ENCODE data around the gene PDE2A. TPM values are rescaled to one million over a fixed set of nuclear protein-coding genes. Genes with fewer than 3 reads are reported as not detected.

Gene PDE2A
- total RNA-seq, 2 experiments from 2014 or later = 0.26 to 0.37 TPM

GRCh38 chr11:72579816-72580641 is 94.2 kb downstream of the PDE2A start:
- POLR2A ChIA-PET = no interaction called here
- peaks cover 10% of the 10 kb centered on the region for H3K27me3 Mint-ChIP-seq (ENCODE audit: low read depth)
- H3K9me3 Mint-ChIP-seq (ENCODE audit: insufficient read depth) = no peaks in the 10 kb centered on the region
- H3K36me3 Mint-ChIP-seq (ENCODE audit: low read depth) = no peaks in the 10 kb centered on the region
- no peak overlapping the region for H3K27ac Mint-ChIP-seq
- ATAC-seq (no peak), DNase-seq (no peak)
- no peak overlapping the region for H3K4me3 Mint-ChIP-seq
- CTCF ChIA-PET = interaction anchor here (2.7 kb wide), 1 partner anchor 108 kb away, joined by 8 read pairs; no protein-coding TSS in a partner anchor
- H3K4me1 Mint-ChIP-seq (ENCODE audit: low read depth) = peaks cover 10% of the 10 kb centered on the region

- peaks cover 6% of the 10 kb centered on the region for H3K4me1 Mint-ChIP-seq (ENCODE audit: low read depth)
- DNase-seq = no peak
- H3K4me3 Mint-ChIP-seq = no peak overlapping the region
- POLR2A ChIA-PET = no interaction called here
- H3K27ac Mint-ChIP-seq = no peak overlapping the region
- peaks cover 9% of the 10 kb centered on the region for H3K27me3 Mint-ChIP-seq (ENCODE audit: low read depth)
- ATAC-seq = no peak
- H3K36me3 Mint-ChIP-seq (ENCODE audit: low read depth) = no peaks in the 10 kb centered on the region
- CTCF ChIA-PET = interaction anchor here (1.3 to 2.7 kb wide), 3 partner anchors 10 to 107 kb away, joined by 3 to 8 read pairs (median 4); no protein-coding TSS in a partner anchor
- no peaks in the 10 kb centered on the region for H3K9me3 Mint-ChIP-seq (ENCODE audit: insufficient read depth)
Observed at GRCh38 chr11:72578991-72579815, 95.0 kb downstream of the PDE2A start.

- DNase-seq (no peak), ATAC-seq (no peak)
- H3K27me3 Mint-ChIP-seq (ENCODE audit: low read depth) = peaks cover 11% of the 10 kb centered on the region
- H3K27ac Mint-ChIP-seq = no peak overlapping the region
- H3K4me3 Mint-ChIP-seq = no peak overlapping the region
- H3K9me3 Mint-ChIP-seq (ENCODE audit: insufficient read depth) = no peaks in the 10 kb centered on the region
- ChIA-PET CTCF (interaction anchor here (1.1 to 2.7 kb wide), 4 partner anchors 11 to 107 kb away, joined by 3 to 8 read pairs (median 4); no protein-coding TSS in a partner anchor), POLR2A (no interaction called here)
- H3K36me3 Mint-ChIP-seq (ENCODE audit: low read depth) = no peaks in the 10 kb centered on the region
- H3K4me1 Mint-ChIP-seq (ENCODE audit: low read depth) = peaks cover 7% of the 10 kb centered on the region
Observed at GRCh38 chr11:72578566-72578965, 95.7 kb downstream of the PDE2A start.

GRCh38 chr11:72578051-72578450 is 96.2 kb downstream of the PDE2A start:
- Mint-ChIP-seq H3K27me3 (ENCODE audit: low read depth) (peaks cover 14% of the 10 kb centered on the region), H3K9me3 (ENCODE audit: insufficient read depth) (no peaks in the 10 kb centered on the region), H3K4me3 (no peak overlapping the region), H3K36me3 (ENCODE audit: low read depth) (no peaks in the 10 kb centered on the region), H3K4me1 (ENCODE audit: low read depth) (peaks cover 10% of the 10 kb centered on the region), H3K27ac (no peak overlapping the region)
- DNase-seq (no peak), ATAC-seq (no peak)
- POLR2A ChIA-PET = no interaction called here
- CTCF ChIA-PET = interaction anchor here (1.1 to 2.7 kb wide), 6 partner anchors 11 to 108 kb away, joined by 3 to 8 read pairs (median 4); no protein-coding TSS in a partner anchor

GRCh38 chr11:72577271-72577721 is 96.9 kb downstream of the PDE2A start:
- DNase-seq = no peak
- no peak overlapping the region for H3K27ac Mint-ChIP-seq
- H3K27me3 Mint-ChIP-seq (ENCODE audit: low read depth) = peaks cover 10% of the 10 kb centered on the region
- ChIA-PET POLR2A (no interaction called here), CTCF (interaction anchor here (1.1 kb wide), 3 partner anchors 106 to 109 kb away, joined by 3 to 5 read pairs (median 5); no protein-coding TSS in a partner anchor)
- peaks cover 10% of the 10 kb centered on the region for H3K4me1 Mint-ChIP-seq (ENCODE audit: low read depth)
- H3K36me3 Mint-ChIP-seq (ENCODE audit: low read depth) = no peaks in the 10 kb centered on the region
- no peaks in the 10 kb centered on the region for H3K9me3 Mint-ChIP-seq (ENCODE audit: insufficient read depth)
- H3K4me3 Mint-ChIP-seq = no peak overlapping the region
- no peak for ATAC-seq

GRCh38 chr11:72576661-72577060 is 97.6 kb downstream of the PDE2A start:
- peaks cover 10% of the 10 kb centered on the region for H3K4me1 Mint-ChIP-seq (ENCODE audit: low read depth)
- H3K27ac Mint-ChIP-seq = no peak overlapping the region
- no peak for ATAC-seq
- no peaks in the 10 kb centered on the region for H3K9me3 Mint-ChIP-seq (ENCODE audit: insufficient read depth)
- H3K27me3 Mint-ChIP-seq (ENCODE audit: low read depth) = peaks cover 11% of the 10 kb centered on the region
- no peaks in the 10 kb centered on the region for H3K36me3 Mint-ChIP-seq (ENCODE audit: low read depth)
- no peak overlapping the region for H3K4me3 Mint-ChIP-seq
- DNase-seq = no peak
- CTCF ChIA-PET = interaction anchor here (1.1 kb wide), 1 partner anchor 109 kb away, joined by 3 read pairs; no protein-coding TSS in a partner anchor
- POLR2A ChIA-PET = no interaction called here

- CTCF ChIA-PET = no interaction called here
Observed at GRCh38 chr11:72576243-72576595, 98.0 kb downstream of the PDE2A start.

GRCh38 chr11:72575533-72576242 is 98.5 kb downstream of the PDE2A start:
- POLR2A ChIA-PET = no interaction called here
- Mint-ChIP-seq H3K9me3 (ENCODE audit: insufficient read depth) (no peaks in the 10 kb centered on the region), H3K27ac (no peak overlapping the region), H3K27me3 (ENCODE audit: low read depth) (peaks cover 15% of the 10 kb centered on the region), H3K4me1 (ENCODE audit: low read depth) (peaks cover 10% of the 10 kb centered on the region), H3K4me3 (no peak overlapping the region), H3K36me3 (ENCODE audit: low read depth) (no peaks in the 10 kb centered on the region)
- CTCF ChIA-PET = interaction anchor here (1.1 kb wide), 3 partner anchors 10 to 104 kb away, joined by 3 to 5 read pairs (median 3); no protein-coding TSS in a partner anchor
- ATAC-seq (no peak), DNase-seq (no peak)

More at GRCh38 chr11:72576243-72576595, 98.0 kb downstream of the PDE2A start:
- Mint-ChIP-seq H3K27me3 (ENCODE audit: low read depth) (peaks cover 14% of the 10 kb centered on the region), H3K9me3 (ENCODE audit: insufficient read depth) (no peaks in the 10 kb centered on the region), H3K36me3 (ENCODE audit: low read depth) (no peaks in the 10 kb centered on the region), H3K4me1 (ENCODE audit: low read depth) (peaks cover 10% of the 10 kb centered on the region), H3K4me3 (no peak overlapping the region), H3K27ac (no peak overlapping the region)
- POLR2A ChIA-PET = no interaction called here
- ATAC-seq (no peak), DNase-seq (no peak)

- no peak overlapping the region for H3K27ac Mint-ChIP-seq
- no peak for ATAC-seq
- POLR2A ChIA-PET = no interaction called here
Observed at GRCh38 chr11:72574548-72575460, 99.4 kb downstream of the PDE2A start.

GRCh38 chr11:72573855-72574445 is 100.3 kb downstream of the PDE2A start:
- ChIA-PET POLR2A (no interaction called here), CTCF (interaction anchor here (0.7 to 1.5 kb wide), 14 partner anchors 9 to 193 kb away, joined by 3 to 9 read pairs (median 4); no protein-coding TSS in a partner anchor)
- H3K36me3 Mint-ChIP-seq (ENCODE audit: low read depth) = no peaks in the 10 kb centered on the region
- H3K4me3 Mint-ChIP-seq = no peak overlapping the region
- H3K4me1 Mint-ChIP-seq (ENCODE audit: low read depth) = peaks cover 14% of the 10 kb centered on the region
- H3K9me3 Mint-ChIP-seq (ENCODE audit: insufficient read depth) = no peaks in the 10 kb centered on the region
- H3K27ac Mint-ChIP-seq = no peak overlapping the region
- peaks cover 17% of the 10 kb centered on the region for H3K27me3 Mint-ChIP-seq (ENCODE audit: low read depth)
- DNase-seq = no peak
- ATAC-seq = no peak

More at GRCh38 chr11:72574548-72575460, 99.4 kb downstream of the PDE2A start:
- Mint-ChIP-seq H3K9me3 (ENCODE audit: insufficient read depth) (no peaks in the 10 kb centered on the region), H3K36me3 (ENCODE audit: low read depth) (no peaks in the 10 kb centered on the region), H3K4me1 (ENCODE audit: low read depth) (peaks cover 13% of the 10 kb centered on the region), H3K4me3 (no peak overlapping the region), H3K27me3 (ENCODE audit: low read depth) (peaks cover 14% of the 10 kb centered on the region)
- DNase-seq = no peak
- CTCF ChIA-PET = interaction anchor here (0.8 to 1.5 kb wide), 11 partner anchors 8 to 109 kb away, joined by 3 to 9 read pairs (median 4); no protein-coding TSS in a partner anchor

Data from activated CD8-positive, alpha-beta T cell treated with anti-CD3 and anti-CD28 coated beads, Interleukin-2, amount 10 ng/mL, durations not matched to agents 7 days and 5 days (primary cell).